Loucy (cell line): ENCODE measurements around the gene PCDHB7.

Experiments used
- EZH2phosphoT487 ChIP-seq: fragments of 200-600 bp; IDR thresholded peaks from 2 replicates; pipeline ENCODE4 v1.6.1; 2018; ENCODE audit warnings: antibody characterized with exemption, mild to moderate bottlenecking, moderate library complexity, borderline replicate concordance
- TF ChIP-seq, protein P1 (sequence below): fragments of 200-600 bp; sonication (generic); conservative IDR thresholded peaks from 2 replicates; pipeline ENCODE4 v1.5.1; 2014; ENCODE audit warnings: mild to moderate bottlenecking, antibody characterized with exemption, low read length

DNA sequence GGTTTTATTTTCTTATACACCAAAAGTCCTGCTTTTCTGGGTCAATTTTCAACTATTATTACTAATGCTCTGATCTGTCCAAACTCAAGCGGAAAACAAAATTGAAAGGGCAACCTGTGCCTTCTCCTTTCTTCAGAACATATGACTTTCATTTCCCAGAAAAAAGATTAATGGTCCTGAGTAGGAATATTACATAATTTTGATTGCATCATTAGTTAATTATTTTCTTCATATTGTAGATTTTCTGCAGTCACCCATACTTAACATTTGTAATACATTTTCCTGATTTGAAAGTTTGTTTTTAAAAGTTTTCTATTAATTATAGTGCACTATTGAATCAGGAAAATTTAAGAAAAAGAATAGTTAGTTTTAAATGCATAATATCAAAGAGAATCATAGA lies 3.5 kb downstream of the PCDHB7 start:
- TF ChIP-seq, protein P1, sequence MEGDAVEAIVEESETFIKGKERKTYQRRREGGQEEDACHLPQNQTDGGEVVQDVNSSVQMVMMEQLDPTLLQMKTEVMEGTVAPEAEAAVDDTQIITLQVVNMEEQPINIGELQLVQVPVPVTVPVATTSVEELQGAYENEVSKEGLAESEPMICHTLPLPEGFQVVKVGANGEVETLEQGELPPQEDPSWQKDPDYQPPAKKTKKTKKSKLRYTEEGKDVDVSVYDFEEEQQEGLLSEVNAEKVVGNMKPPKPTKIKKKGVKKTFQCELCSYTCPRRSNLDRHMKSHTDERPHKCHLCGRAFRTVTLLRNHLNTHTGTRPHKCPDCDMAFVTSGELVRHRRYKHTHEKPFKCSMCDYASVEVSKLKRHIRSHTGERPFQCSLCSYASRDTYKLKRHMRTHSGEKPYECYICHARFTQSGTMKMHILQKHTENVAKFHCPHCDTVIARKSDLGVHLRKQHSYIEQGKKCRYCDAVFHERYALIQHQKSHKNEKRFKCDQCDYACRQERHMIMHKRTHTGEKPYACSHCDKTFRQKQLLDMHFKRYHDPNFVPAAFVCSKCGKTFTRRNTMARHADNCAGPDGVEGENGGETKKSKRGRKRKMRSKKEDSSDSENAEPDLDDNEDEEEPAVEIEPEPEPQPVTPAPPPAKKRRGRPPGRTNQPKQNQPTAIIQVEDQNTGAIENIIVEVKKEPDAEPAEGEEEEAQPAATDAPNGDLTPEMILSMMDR, result no peak
- no peak for TF ChIP-seq EZH2phosphoT487
